Activated T-helper 1 cell treated with anti-CD3 and anti-CD28 coated beads, Interleukin-12 subunit alpha, Interleukin-12 subunit beta, Interleukin-2, Interleukin-4 antibody, amounts not matched to agents 30 ng/mL and 10 ng/mL and 1 ng/mL, durations not matched to agents 14 hours and 24 hours and 36 hours (primary cell): Measurements from ENCODE around the gene CACNA1I. TPM values are rescaled to one million over a fixed set of nuclear protein-coding genes. Genes with fewer than 3 reads are reported as not detected.
"Not testable (repeated sequence)": the region's sequence is repeated elsewhere in the genome, so short reads cannot be mapped to it uniquely, and the experiment has no call there.

ENCODE experiments used
- DNase-seq: peaks from one replicate; pipeline ENCODE4 v3.0.0; 2021; ENCODE audit warnings: low spot score
- H3K27ac Mint-ChIP-seq: one replicate; pipeline ENCODE4 v1.8.0; 2021; ENCODE audit warnings: mild to moderate bottlenecking, mixed read lengths
- H3K27me3 Mint-ChIP-seq: one replicate; pipeline ENCODE4 v1.8.0; 2022; ENCODE audit warnings: mild to moderate bottlenecking, moderate library complexity, mixed read lengths; ENCODE audit not compliant: insufficient read depth
- H3K36me3 Mint-ChIP-seq: one replicate; pipeline ENCODE4 v1.8.0; 2021; ENCODE audit warnings: low read depth, mixed read lengths
- H3K4me1 Mint-ChIP-seq: one replicate; pipeline ENCODE4 v1.8.0; 2021; ENCODE audit warnings: low read depth, mixed read lengths
- H3K4me3 Mint-ChIP-seq: one replicate; pipeline ENCODE4 v1.8.0; 2021; ENCODE audit warnings: mild to moderate bottlenecking, moderate library complexity, mixed read lengths
- H3K9me3 Mint-ChIP-seq: one replicate; pipeline ENCODE4 v1.8.0; 2021; ENCODE audit warnings: mixed read lengths
- intact Hi-C: fragments of 100-400 bp; cut with micrococcal nuclease; formaldehyde crosslinking; loops from one replicate; pipeline ENCODE4 v1.15.1; 2024
- total RNA-seq: library from RNA; stranded (reverse); gene quantifications from 2 replicates; pipeline ENCODE4 v1.2.3, GENCODE V29; 2022

Gene CACNA1I
- 0.02 and 0.03 TPM in 2 replicates for total RNA-seq

DNA sequence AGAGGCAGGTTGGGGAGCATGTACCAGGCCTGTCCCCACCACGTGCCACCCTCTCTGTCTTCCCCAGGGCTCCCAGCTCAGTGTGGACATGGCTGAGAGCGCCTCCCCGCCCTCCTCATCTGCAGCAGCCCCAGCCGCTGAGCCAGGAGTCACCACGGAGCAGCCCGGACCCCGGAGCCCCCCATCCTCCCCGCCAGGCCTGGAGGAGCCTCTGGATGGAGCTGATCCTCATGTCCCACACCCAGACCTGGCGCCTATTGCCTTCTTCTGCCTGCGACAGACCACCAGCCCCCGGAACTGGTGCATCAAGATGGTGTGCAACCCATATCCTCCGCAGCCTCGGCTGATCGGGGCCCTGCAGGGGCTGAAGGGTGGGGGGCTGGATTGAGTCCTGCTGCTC, at the start of gene CACNA1I:
Gene CACNA1I, plus strand, starts transcription at position 89 of the 400 bp plus-strand sequence. Its CDS starts 0 bp downstream, at position 89.
- Mint-ChIP-seq H3K27me3 (peaks cover 8% of the 10 kb centered on the region), H3K27ac (no peak within 1 kb of the TSS), H3K4me1 (peaks cover 13% of the 10 kb centered on the region), H3K4me3 (no peak within 1 kb of the TSS), H3K9me3 (peaks cover 4% of the 10 kb centered on the region), H3K36me3 (no peaks in the 10 kb centered on the region)
- no peak for DNase-seq
- intact Hi-C loops: no loop called here

DNA sequence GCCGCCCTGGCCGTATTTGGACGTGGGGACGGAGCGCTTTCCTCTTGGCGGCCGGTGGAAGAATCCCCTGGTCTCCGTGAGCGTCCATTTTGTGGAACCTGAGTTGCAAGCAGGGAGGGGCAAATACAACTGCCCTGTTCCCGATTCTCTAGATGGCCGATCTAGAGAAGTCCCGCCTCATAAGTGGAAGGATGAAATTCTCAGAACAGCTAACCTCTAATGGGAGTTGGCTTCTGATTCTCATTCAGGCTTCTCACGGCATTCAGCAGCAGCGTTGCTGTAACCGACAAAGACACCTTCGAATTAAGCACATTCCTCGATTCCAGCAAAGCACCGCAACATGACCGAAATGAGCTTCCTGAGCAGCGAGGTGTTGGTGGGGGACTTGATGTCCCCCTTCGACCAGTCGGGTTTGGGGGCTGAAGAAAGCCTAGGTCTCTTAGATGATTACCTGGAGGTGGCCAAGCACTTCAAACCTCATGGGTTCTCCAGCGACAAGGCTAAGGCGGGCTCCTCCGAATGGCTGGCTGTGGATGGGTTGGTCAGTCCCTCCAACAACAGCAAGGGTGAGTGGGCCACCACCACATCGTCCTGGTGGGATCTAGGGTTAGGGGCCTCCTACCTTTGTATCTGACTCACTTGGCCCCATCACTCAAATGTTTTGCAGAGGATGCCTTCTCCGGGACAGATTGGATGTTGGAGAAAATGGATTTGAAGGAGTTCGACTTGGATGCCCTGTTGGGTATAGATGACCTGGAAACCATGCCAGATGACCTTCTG, 49.3 kb upstream of the CACNA1I start:
- DNase-seq, H3K27me3 Mint-ChIP-seq, H3K9me3 Mint-ChIP-seq: not testable (repeated sequence)
- Mint-ChIP-seq H3K36me3 (peaks cover 54% of the 10 kb centered on the region), H3K27ac (peak overlapping the region; percentile 100), H3K4me3 (peak overlapping the region; percentile 97), H3K4me1 (peaks cover 60% of the 10 kb centered on the region)
- intact Hi-C loops: loop anchor here (5.0 kb wide), 1 partner anchor 1926 kb away; the partner anchor contains the start of gene TOB2

GRCh38 chr22:39522091-39522490, 48.5 kb upstream of the CACNA1I start:
- peaks cover 65% of the 10 kb centered on the region for H3K4me1 Mint-ChIP-seq
- peak overlapping the region; percentile 97 for H3K4me3 Mint-ChIP-seq
- H3K36me3 Mint-ChIP-seq: peaks cover 56% of the 10 kb centered on the region
- intact Hi-C loops: loop anchor here (5.0 kb wide), 1 partner anchor 1925 kb away; the partner anchor contains the start of gene TOB2
- peak overlapping the region; percentile 100 for H3K27ac Mint-ChIP-seq
- not testable (repeated sequence) for H3K27me3 Mint-ChIP-seq, DNase-seq, H3K9me3 Mint-ChIP-seq

GRCh38 chr22:39522567-39523300, 47.8 kb upstream of the CACNA1I start:
- H3K9me3 Mint-ChIP-seq: no peaks in the 10 kb centered on the region
- DNase-seq: no peak
- intact Hi-C loops: loop anchor here (5.0 kb wide), 1 partner anchor 1925 kb away; the partner anchor contains the start of gene TOB2
- H3K4me1 Mint-ChIP-seq: peaks cover 71% of the 10 kb centered on the region
- H3K4me3 Mint-ChIP-seq: peak overlapping the region; percentile 97
- H3K27me3 Mint-ChIP-seq: peaks cover 2% of the 10 kb centered on the region
- peaks cover 60% of the 10 kb centered on the region for H3K36me3 Mint-ChIP-seq
- peak overlapping the region; percentile 100 for H3K27ac Mint-ChIP-seq

GRCh38 chr22:39524089-39524752, 46.3 kb upstream of the CACNA1I start:
- no peak for DNase-seq
- Mint-ChIP-seq H3K9me3 (no peaks in the 10 kb centered on the region), H3K27me3 (peaks cover 2% of the 10 kb centered on the region), H3K36me3 (peaks cover 61% of the 10 kb centered on the region), H3K27ac (peak overlapping the region; percentile 87), H3K4me3 (peak overlapping the region; percentile 76), H3K4me1 (peaks cover 75% of the 10 kb centered on the region)
- intact Hi-C loops: loop anchor here (5.0 kb wide), 1 partner anchor 1923 kb away; the partner anchor contains the start of gene TOB2

DNA sequence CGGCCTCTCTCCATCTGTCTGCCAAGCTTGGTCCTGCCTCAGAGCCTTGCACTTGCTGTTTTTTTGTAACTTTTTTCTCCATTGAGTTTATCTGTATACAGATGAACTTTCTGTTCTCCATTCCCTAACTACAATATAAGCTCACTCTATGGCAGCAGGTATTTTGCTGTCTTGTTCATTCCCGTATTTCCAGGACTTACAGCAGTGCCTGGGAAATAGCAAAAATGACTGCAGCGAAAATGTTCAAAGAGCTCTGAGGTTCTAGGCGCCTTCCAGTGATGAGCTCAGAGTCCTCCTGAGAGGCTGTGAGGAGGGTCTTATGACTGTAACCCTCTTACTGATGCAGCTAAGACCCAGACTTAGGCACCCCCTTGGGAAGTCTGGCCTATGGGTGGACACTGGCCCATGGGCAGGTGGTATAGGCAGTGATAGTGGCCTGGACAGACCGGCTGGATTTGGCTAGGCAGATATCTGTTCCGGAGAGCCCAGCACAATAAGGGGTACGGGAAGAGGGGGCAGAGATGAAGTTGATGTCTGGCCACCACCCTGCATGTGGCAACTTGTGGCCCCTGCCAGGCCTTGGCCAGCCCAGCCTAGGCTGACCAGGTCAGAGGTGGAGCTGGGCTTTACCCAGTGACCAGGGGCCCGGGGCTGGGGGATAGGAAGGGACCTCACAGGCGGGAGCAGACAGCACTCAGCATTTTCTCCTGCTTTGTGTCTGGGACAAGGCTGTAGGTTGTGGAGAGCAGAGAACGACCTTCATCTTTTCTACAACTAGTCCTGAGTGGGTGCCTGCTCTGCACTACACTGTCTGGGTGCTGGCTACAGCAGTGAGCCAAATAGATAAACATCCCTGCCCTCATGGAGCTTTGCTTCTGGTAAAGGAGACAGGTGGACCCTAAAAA, 45.5 kb upstream of the CACNA1I start:
- Mint-ChIP-seq H3K9me3 (no peaks in the 10 kb centered on the region), H3K4me3 (peak overlapping the region; percentile 76), H3K27ac (peak overlapping the region; percentile 87), H3K36me3 (peaks cover 66% of the 10 kb centered on the region), H3K27me3 (peaks cover 2% of the 10 kb centered on the region), H3K4me1 (peaks cover 80% of the 10 kb centered on the region)
- intact Hi-C loops: loop anchor here (5.0 kb wide), 2 partner anchors 353 to 1922 kb away; partner anchors contain the start of gene TOB2
- DNase-seq: no peak

GRCh38 chr22:39525658-39525975, 44.9 kb upstream of the CACNA1I start:
- H3K4me3 Mint-ChIP-seq: peak overlapping the region; percentile 76
- intact Hi-C loops: loop anchor here (5.0 kb wide), 1 partner anchor 353 kb away; no protein-coding TSS in a partner anchor

GRCh38 chr22:39526736-39527171, 43.8 kb upstream of the CACNA1I start:
- DNase-seq: no peak
- no peaks in the 10 kb centered on the region for H3K27me3 Mint-ChIP-seq
- no peak overlapping the region for H3K4me3 Mint-ChIP-seq
- intact Hi-C loops: loop anchor here (5.0 kb wide), 1 partner anchor 354 kb away; no protein-coding TSS in a partner anchor
- H3K4me1 Mint-ChIP-seq: peaks cover 92% of the 10 kb centered on the region
- H3K9me3 Mint-ChIP-seq: no peaks in the 10 kb centered on the region
- H3K36me3 Mint-ChIP-seq: peaks cover 67% of the 10 kb centered on the region
- H3K27ac Mint-ChIP-seq: peak overlapping the region; percentile 61

More at GRCh38 chr22:39525658-39525975, 44.9 kb upstream of the CACNA1I start:
- Mint-ChIP-seq H3K4me1 (peaks cover 83% of the 10 kb centered on the region), H3K9me3 (no peaks in the 10 kb centered on the region), H3K36me3 (peaks cover 67% of the 10 kb centered on the region), H3K27me3 (no peaks in the 10 kb centered on the region), H3K27ac (peak overlapping the region; percentile 70)
- no peak for DNase-seq

DNA sequence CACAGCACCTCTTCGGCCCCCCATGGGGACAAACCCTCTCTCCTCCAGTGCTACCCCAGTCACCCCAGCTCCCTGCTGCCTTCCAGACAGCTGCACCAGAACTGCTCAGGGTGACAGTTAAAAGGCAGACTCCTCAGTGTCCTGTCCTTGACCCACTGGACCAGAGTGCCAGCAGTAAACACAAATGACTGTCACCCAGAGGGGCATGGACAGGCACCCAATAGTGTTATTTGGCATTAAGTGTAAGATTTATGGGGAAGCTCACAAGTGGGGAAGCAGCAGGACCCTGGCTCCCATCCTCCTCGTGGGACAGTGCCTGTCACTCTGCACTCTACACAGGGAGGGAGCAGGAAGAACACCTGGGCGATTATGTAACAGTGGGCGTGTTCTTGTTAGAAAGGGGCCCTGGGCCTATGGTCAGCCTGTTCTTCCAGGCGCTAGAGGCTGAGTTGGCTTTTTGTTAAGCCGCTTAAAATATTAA, 43.0 kb upstream of the CACNA1I start:
- Mint-ChIP-seq H3K4me1 (peaks cover 88% of the 10 kb centered on the region), H3K9me3 (no peaks in the 10 kb centered on the region), H3K27me3 (no peaks in the 10 kb centered on the region), H3K4me3 (peak overlapping the region; percentile 62), H3K36me3 (peaks cover 65% of the 10 kb centered on the region), H3K27ac (peak overlapping the region; percentile 68)
- DNase-seq: no peak
- intact Hi-C loops: loop anchor here (5.0 kb wide), 1 partner anchor 355 kb away; no protein-coding TSS in a partner anchor

DNA sequence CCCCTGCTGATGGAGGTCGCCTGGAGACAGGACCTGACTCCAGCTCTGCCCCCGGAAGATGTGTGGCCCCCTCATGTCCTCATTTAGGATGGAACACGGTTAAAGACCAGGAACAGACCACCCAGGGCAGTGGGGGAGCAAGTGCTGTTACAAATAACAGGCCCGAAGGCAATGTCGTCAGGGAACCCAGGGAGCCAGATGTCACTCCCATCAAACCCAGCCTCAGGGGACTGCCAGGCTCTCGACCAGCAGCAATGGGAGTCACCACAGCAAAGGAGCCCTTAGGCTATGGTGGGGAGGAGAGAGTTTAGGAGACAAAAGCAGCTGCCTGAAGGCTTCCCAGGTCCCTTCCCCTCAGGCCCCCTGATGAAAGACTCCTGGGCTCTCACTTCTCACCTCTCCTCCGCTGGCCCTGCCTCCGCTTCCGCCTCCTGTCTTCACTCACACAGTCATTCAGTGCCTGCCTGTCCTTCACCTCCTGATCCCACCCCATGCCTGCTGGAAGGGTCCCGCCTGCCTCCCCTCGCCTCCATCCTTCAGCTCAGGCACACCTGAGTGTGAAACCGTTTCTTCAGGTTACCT, 42.4 kb upstream of the CACNA1I start:
- Mint-ChIP-seq H3K4me3 (peak overlapping the region; percentile 96), H3K27ac (peak overlapping the region; percentile 56), H3K27me3 (no peaks in the 10 kb centered on the region), H3K36me3 (peaks cover 60% of the 10 kb centered on the region), H3K4me1 (peaks cover 82% of the 10 kb centered on the region), H3K9me3 (no peaks in the 10 kb centered on the region)
- DNase-seq: no peak
- intact Hi-C loops: loop anchor here (5.0 kb wide), 1 partner anchor 356 kb away; no protein-coding TSS in a partner anchor
